Stimulated activated CD8-positive, alpha-beta memory T cell treated with anti-CD3 and anti-CD28 coated beads, Interleukin-7, amount 100 ng/mL, for 4 hours (primary cell): ENCODE data around the gene GRID1.

Source experiments
- DNase-seq, 2 donors: peaks; one replicate each; pipeline ENCODE4 v3.0.0-alpha.2; 2020; ENCODE audit warnings: low read depth in 2 of 2

The GRID1 gene

GRCh38 chr10:86314616-86315548 lies 51.7 kb downstream of the GRID1 start:
- DNase-seq = no peak

DNA sequence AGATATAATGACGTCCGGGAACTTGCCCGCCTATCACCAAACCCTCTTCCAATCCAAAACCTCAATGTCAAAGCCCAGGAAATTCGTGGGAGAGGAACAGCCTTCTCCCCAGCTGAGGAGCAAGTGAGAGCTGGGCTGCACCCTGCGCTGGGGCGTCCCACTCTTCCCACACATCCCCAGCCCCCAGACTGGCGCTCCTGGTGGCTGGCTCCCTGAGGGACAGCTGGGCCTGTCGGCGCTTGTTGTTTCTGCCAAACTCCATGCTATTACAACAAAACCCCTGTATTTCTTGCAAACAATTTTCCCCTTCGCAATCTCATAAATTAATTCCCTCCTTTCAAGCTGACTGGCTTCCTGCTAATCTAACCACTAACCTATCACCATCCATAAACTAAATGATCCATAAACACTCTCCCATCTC lies 53.0 kb downstream of the GRID1 start:
- no peak for DNase-seq

- DNase-seq = no peak
Measured at GRCh38 chr10:86312701-86313270, 53.8 kb downstream of the GRID1 start.

GRCh38 chr10:86311906-86312305 lies 54.7 kb downstream of the GRID1 start:
- no peak for DNase-seq

- DNase-seq = no peak
Measured at GRCh38 chr10:86311190-86311589, 55.4 kb downstream of the GRID1 start.

GRCh38 chr10:86310702-86311101 lies 55.9 kb downstream of the GRID1 start:
- DNase-seq = no peak

- no peak for DNase-seq
Measured at GRCh38 chr10:86310291-86310690, 56.3 kb downstream of the GRID1 start.

- no peak for DNase-seq
Measured at GRCh38 chr10:86308056-86308455, 58.5 kb downstream of the GRID1 start.

GRCh38 chr10:86306628-86307278 lies 59.8 kb downstream of the GRID1 start:
- DNase-seq = no peak

DNA sequence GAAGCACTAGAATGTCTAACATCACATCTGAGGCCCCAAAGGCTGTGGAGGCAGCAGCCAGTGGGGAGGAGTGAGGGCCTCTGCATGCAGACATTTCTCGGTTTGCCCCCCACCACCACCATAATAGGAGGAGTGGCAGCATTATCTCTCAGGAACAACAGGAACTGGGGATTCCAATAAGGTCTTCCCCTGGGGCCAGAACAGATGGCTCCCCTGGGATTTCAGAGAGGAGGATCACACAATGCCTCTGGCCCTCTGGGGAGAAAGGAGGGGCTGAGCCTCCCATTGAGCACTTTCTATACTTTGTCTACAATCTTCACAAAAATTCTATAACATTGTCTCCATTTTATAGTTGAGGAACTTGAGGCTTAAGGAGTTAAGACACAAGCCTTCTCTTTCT lies 61.1 kb downstream of the GRID1 start:
- DNase-seq = no peak

GRCh38 chr10:86304436-86304835 lies 62.2 kb downstream of the GRID1 start:
- no peak for DNase-seq

GRCh38 chr10:86303626-86304025 lies 63.0 kb downstream of the GRID1 start:
- DNase-seq = no peak

GRCh38 chr10:86301971-86302370 lies 64.6 kb downstream of the GRID1 start:
- no peak for DNase-seq

DNA sequence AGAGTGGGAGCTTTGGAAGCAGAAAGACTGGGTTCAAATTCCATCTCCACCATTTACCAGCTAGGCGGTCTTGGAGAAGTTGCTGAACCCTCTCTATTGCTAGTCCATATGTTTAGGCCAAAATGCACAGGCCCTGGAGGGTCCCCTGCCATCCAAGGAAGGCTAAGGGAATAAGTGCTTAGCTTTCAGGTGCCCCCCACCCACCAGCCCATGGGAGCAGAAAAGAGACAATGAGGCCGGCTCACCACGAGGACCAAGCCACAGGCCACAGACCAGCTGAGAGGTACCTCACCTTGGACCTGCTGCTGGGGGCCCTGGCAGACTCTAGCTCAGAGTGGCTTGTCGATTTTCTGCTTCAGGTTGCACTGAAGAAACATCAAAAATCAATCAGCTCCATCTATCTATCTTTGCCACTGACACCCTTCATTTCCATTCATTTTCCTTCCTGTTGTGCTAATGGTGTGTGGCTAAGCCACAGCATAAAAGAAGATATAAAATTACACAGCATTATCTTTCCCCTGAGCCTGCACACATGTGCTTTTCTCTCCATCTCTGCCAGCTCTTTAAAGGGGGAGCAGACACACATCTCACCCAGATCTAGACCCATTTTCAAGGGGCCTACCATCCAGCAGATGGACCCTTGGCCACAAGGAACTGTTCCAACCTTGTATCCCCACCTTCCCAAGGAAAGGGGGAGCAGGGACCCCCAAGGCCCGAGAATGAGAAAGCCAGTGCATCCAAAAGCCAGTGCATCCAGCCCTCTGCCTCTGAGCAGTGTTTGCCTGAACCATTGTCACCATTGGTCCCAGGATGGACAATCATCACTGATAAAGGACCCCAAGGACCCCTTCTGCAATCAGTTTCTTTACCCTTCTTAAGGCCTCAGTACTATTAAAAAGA lies 65.4 kb downstream of the GRID1 start:
- DNase-seq = no peak

- DNase-seq = no peak
Measured at GRCh38 chr10:86300399-86300925, 66.1 kb downstream of the GRID1 start.

GRCh38 chr10:86299562-86299961 lies 67.0 kb downstream of the GRID1 start:
- no peak for DNase-seq

GRCh38 chr10:86298501-86299001 lies 68.0 kb downstream of the GRID1 start:
- DNase-seq = no peak

DNA sequence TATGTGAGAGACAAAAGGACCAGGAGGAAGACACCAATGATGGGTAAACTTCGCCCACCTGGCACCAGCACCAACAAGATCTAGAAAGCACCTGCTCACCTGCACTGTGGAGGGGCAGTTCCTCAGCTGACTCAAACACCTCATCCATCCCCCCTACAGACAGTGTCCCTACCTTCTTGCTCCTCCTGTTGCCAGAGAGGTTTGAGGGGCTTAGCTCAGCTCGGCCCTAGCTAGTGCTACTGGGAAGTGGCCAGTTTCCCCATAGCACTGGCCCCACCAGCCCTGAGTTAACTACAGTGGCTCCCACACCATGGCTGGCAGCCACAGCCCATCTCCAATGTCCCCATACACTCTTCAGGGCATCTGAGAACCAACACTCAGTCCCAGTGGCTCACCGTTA lies 70.8 kb downstream of the GRID1 start:
- DNase-seq = no peak

DNA sequence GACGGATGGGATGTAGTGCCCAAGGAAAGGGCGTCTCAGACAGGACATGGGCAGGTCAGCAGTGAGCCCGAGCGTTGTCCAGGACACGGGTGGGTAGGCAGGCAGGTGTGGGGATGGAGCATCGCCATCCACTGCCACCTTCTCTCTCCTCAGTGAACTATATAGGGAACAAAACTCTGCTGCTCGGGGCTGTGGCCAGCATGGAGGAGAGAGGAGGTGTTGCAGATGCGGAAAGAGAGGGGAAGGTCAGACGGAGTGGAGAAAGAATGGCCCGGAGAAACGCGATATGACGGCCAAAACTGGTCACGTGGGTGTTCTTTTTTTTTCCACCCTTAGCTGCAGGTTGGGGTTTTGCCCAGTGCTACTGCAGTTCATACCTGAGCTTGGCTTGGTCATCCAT lies 71.2 kb downstream of the GRID1 start:
- no peak for DNase-seq

GRCh38 chr10:86294346-86295265 lies 72.0 kb downstream of the GRID1 start:
- no peak for DNase-seq
